ENCODE data around the gene ZNF804A. TPM values are rescaled to one million over a fixed set of nuclear protein-coding genes. Genes with fewer than 3 reads are reported as not detected.

ZNF804A gene
- total and polyA plus RNA-seq, 2 donors from 2014 or later = 0.19 to 1.2 TPM

DNA sequence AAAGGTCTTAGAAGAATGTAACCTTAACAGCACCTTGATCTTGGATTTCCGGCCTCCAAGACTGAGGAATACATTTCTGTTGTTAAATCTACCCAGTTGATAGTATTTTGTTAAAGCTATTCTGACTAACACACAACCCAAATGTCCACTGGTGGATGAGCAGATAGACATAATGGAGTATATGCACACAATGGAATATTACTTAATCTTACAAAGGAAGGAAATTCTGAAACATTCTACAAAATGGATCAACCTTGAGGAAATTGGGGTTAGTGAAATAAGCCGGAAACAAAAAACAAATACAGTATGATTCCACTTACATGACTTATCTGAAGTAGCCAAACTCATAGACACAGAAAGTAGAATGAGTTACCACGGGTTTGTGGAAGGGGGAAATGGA lies 168.7 kb downstream of the ZNF804A start:
- no peak for DNase-seq
- TF ChIP-seq, protein P1, sequence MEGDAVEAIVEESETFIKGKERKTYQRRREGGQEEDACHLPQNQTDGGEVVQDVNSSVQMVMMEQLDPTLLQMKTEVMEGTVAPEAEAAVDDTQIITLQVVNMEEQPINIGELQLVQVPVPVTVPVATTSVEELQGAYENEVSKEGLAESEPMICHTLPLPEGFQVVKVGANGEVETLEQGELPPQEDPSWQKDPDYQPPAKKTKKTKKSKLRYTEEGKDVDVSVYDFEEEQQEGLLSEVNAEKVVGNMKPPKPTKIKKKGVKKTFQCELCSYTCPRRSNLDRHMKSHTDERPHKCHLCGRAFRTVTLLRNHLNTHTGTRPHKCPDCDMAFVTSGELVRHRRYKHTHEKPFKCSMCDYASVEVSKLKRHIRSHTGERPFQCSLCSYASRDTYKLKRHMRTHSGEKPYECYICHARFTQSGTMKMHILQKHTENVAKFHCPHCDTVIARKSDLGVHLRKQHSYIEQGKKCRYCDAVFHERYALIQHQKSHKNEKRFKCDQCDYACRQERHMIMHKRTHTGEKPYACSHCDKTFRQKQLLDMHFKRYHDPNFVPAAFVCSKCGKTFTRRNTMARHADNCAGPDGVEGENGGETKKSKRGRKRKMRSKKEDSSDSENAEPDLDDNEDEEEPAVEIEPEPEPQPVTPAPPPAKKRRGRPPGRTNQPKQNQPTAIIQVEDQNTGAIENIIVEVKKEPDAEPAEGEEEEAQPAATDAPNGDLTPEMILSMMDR (IDR thresholded peaks at IDR 0.05; ENCODE audit: borderline replicate concordance, extremely low read depth, insufficient read depth) = no peak
- H3K27me3 ChIP-seq (ENCODE audit: control insufficient read depth, insufficient read depth, low read length) = no peaks in the 10 kb centered on the region
- no peak overlapping the region for H3K4me3 ChIP-seq (ENCODE audit: low read length in 3 of 3)
- H3K36me3 ChIP-seq (ENCODE audit: control insufficient read depth in 2 of 3, insufficient read depth in 3 of 3, low read length in 3 of 3) = no peaks in the 10 kb centered on the region
- intact Hi-C loops (cut with DNase I) = no loop called here
- H3K4me1 ChIP-seq (ENCODE audit: control insufficient read depth in 2 of 3, insufficient read depth in 2 of 3, low read depth in 1 of 3, low read length in 3 of 3) = no peaks in the 10 kb centered on the region
- FAIRE-seq = no peak
- no peaks in the 10 kb centered on the region for H3K9me3 ChIP-seq (ENCODE audit: control insufficient read depth in 2 of 3, insufficient read depth in 1 of 3, low read length in 3 of 3)
- H3K27ac ChIP-seq (ENCODE audit: low read depth in 2 of 2, low read length in 2 of 2) = no peak overlapping the region
- H3K9ac ChIP-seq (ENCODE audit: low read length in 3 of 3) = no peak overlapping the region

DNA sequence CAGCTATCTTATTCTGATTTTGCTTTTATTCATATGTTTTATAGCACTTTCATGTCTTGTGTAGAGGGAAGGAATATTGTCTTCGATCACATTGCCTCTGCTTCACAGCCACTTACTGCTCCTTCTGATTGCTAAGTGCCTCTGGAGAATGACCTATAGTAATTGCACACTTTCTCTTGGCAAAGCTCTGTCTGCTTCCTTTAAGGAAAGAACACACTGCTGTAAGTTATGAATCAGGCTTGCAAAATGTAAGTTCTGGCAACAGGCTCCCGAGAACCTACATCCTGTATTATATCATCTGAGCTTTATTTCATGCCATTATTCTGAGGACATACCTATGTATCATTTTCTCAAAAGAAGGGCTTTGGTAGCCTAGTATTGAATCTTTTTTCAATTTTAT lies 170.7 kb downstream of the ZNF804A start:
- H3K4me1 ChIP-seq (ENCODE audit: control insufficient read depth in 2 of 3, insufficient read depth in 2 of 3, low read depth in 1 of 3, low read length in 3 of 3) = no peaks in the 10 kb centered on the region
- H3K27me3 ChIP-seq (ENCODE audit: control insufficient read depth, insufficient read depth, low read length) = no peaks in the 10 kb centered on the region
- H3K27ac ChIP-seq (ENCODE audit: low read depth in 2 of 2, low read length in 2 of 2) = no peak overlapping the region
- H3K9me3 ChIP-seq (ENCODE audit: control insufficient read depth in 2 of 3, insufficient read depth in 1 of 3, low read length in 3 of 3) = no peaks in the 10 kb centered on the region
- intact Hi-C loops (cut with DNase I) = no loop called here
- TF ChIP-seq, protein P1 (IDR thresholded peaks at IDR 0.05; ENCODE audit: borderline replicate concordance, extremely low read depth, insufficient read depth) = no peak
- no peak overlapping the region for H3K9ac ChIP-seq (ENCODE audit: low read length in 3 of 3)
- H3K4me3 ChIP-seq (ENCODE audit: low read length in 3 of 3) = no peak overlapping the region
- DNase-seq (no peak), FAIRE-seq (no peak)
- no peaks in the 10 kb centered on the region for H3K36me3 ChIP-seq (ENCODE audit: control insufficient read depth in 2 of 3, insufficient read depth in 3 of 3, low read length in 3 of 3)

DNA sequence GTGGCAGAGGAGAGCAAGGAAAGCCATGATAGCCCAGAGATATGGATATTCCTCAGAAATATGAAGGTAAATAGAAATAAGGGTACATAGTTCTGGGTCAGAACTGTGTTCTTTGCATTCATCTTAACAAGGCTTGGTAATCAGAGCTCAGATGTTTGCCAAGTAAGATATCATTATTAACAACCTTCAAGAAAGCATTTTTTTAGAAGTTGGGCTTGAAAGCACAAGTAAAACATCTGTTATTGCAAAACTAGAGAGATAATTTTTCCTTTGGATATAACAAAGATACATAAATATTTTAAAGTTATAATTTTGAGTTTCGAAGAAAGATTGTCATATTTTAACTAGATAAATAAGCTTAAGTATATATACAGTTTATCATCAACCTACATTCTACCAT lies 171.4 kb downstream of the ZNF804A start:
- Histone ChIP-seq H3K36me3 (ENCODE audit: control insufficient read depth in 2 of 3, insufficient read depth in 3 of 3, low read length in 3 of 3) (no peaks in the 10 kb centered on the region), H3K27me3 (ENCODE audit: control insufficient read depth, insufficient read depth, low read length) (no peaks in the 10 kb centered on the region), H3K9me3 (ENCODE audit: control insufficient read depth in 2 of 3, insufficient read depth in 1 of 3, low read length in 3 of 3) (no peaks in the 10 kb centered on the region), H3K27ac (ENCODE audit: low read depth in 2 of 2, low read length in 2 of 2) (no peak overlapping the region), H3K4me3 (ENCODE audit: low read length in 3 of 3) (no peak overlapping the region), H3K9ac (ENCODE audit: low read length in 3 of 3) (no peak overlapping the region), H3K4me1 (ENCODE audit: control insufficient read depth in 2 of 3, insufficient read depth in 2 of 3, low read depth in 1 of 3, low read length in 3 of 3) (no peaks in the 10 kb centered on the region)
- DNase-seq (no peak), FAIRE-seq (no peak)
- TF ChIP-seq, protein P1 (IDR thresholded peaks at IDR 0.05; ENCODE audit: borderline replicate concordance, extremely low read depth, insufficient read depth) = no peak
- intact Hi-C loops (cut with DNase I) = no loop called here

DNA sequence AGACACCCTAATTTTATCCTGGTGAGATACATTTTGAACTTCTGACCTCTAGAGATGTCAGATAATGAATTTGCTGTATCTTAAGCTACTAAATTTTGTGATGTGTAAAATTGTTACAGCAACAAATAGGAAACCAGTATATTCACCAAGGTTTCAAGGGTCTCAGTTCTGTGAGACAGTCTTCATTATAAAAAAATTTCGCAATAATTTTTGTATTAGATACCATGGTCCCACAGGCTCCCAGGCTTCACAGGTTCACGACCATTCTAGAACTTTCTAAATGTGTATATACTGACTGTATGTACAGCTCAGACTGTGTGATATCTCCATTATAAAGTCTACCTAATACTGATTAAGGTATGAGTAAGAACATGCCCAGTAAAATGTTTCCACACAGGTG lies 181.4 kb downstream of the ZNF804A start:
- no peak overlapping the region for H3K4me3 ChIP-seq (ENCODE audit: low read length in 3 of 3)
- no peak for DNase-seq
- H3K36me3 ChIP-seq (ENCODE audit: control insufficient read depth in 2 of 3, insufficient read depth in 3 of 3, low read length in 3 of 3) = no peaks in the 10 kb centered on the region
- H3K27ac ChIP-seq (ENCODE audit: low read depth in 2 of 2, low read length in 2 of 2) = no peak overlapping the region
- no peak for FAIRE-seq
- H3K9me3 ChIP-seq (ENCODE audit: control insufficient read depth in 2 of 3, insufficient read depth in 1 of 3, low read length in 3 of 3) = no peaks in the 10 kb centered on the region
- intact Hi-C loops (cut with DNase I) = no loop called here
- no peak overlapping the region for H3K9ac ChIP-seq (ENCODE audit: low read length in 3 of 3)
- H3K27me3 ChIP-seq (ENCODE audit: control insufficient read depth, insufficient read depth, low read length) = no peaks in the 10 kb centered on the region
- H3K4me1 ChIP-seq (ENCODE audit: control insufficient read depth in 2 of 3, insufficient read depth in 2 of 3, low read depth in 1 of 3, low read length in 3 of 3) = no peaks in the 10 kb centered on the region
- TF ChIP-seq, protein P1 (IDR thresholded peaks at IDR 0.05; ENCODE audit: borderline replicate concordance, extremely low read depth, insufficient read depth) = no peak
